ENCODE data around the gene PSMD13. TPM values are rescaled to one million over a fixed set of nuclear protein-coding genes. Genes with fewer than 3 reads are reported as not detected.

The PSMD13 gene
- polyA plus RNA-seq, 3 donors from 2014 or later: 257 to 353 (median 345) TPM

GRCh38 chr11:289398-289711 lies 52.6 kb downstream of the PSMD13 start:
- H3K4me3 Mint-ChIP-seq: peak overlapping the region; percentile 78 to 87 (median 85)
- no peaks in the 10 kb centered on the region for H3K9me3 Mint-ChIP-seq
- peaks cover 0 to 5% (median 0%) of the 10 kb centered on the region in 3 donors for H3K36me3 Mint-ChIP-seq
- peak overlapping the region; percentile 62 to 95 (median 88) for H3K27ac Mint-ChIP-seq
- DNase-seq: peak in 2 of 3 donors; percentile 65 to 71
- peaks cover 5 to 15% (median 5%) of the 10 kb centered on the region in 3 donors for H3K27me3 Mint-ChIP-seq (ENCODE audit: low read depth in 3 of 3)
- H3K4me1 Mint-ChIP-seq: peaks cover 32 to 33% of the 10 kb centered on the region in 2 donors

- Mint-ChIP-seq H3K4me1 (peaks cover 32 to 33% of the 10 kb centered on the region in 2 donors), H3K27ac (peak overlapping the region; percentile 62 to 95 (median 88)), H3K27me3 (ENCODE audit: low read depth in 3 of 3) (peaks cover 5 to 15% (median 5%) of the 10 kb centered on the region in 3 donors), H3K4me3 (peak overlapping the region; percentile 78 to 87 (median 85)), H3K36me3 (peaks cover 0 to 5% (median 0%) of the 10 kb centered on the region in 3 donors), H3K9me3 (no peaks in the 10 kb centered on the region)
- peak in 2 of 3 donors; percentile 66 to 72 for DNase-seq
Measured at GRCh38 chr11:289712-290620, 53.2 kb downstream of the PSMD13 start.

GRCh38 chr11:290621-291231 lies 54.0 kb downstream of the PSMD13 start:
- Mint-ChIP-seq H3K9me3 (no peaks in the 10 kb centered on the region), H3K27me3 (ENCODE audit: low read depth in 3 of 3) (peaks cover 2 to 16% (median 5%) of the 10 kb centered on the region in 3 donors), H3K4me3 (peak overlapping the region; percentile 1 to 87 (median 78)), H3K27ac (peak overlapping the region; percentile 31 to 85 (median 74)), H3K36me3 (peaks cover 0 to 5% (median 0%) of the 10 kb centered on the region in 3 donors), H3K4me1 (peaks cover 33 to 34% of the 10 kb centered on the region in 2 donors)
- DNase-seq: no peak

GRCh38 chr11:291281-292210 lies 54.8 kb downstream of the PSMD13 start:
- Mint-ChIP-seq H3K9me3 (no peaks in the 10 kb centered on the region), H3K4me3 (peak overlapping the region in 3 of 5 donors; percentile 5 to 41 (median 35)), H3K4me1 (peaks cover 33 to 37% of the 10 kb centered on the region in 2 donors), H3K36me3 (peaks cover 0 to 5% (median 0%) of the 10 kb centered on the region in 3 donors), H3K27me3 (ENCODE audit: low read depth in 3 of 3) (peaks cover 2 to 14% (median 5%) of the 10 kb centered on the region in 3 donors), H3K27ac (peak overlapping the region; percentile 14 to 83 (median 46))
- DNase-seq: no peak

GRCh38 chr11:292211-293121 lies 55.7 kb downstream of the PSMD13 start:
- H3K27me3 Mint-ChIP-seq (ENCODE audit: low read depth in 3 of 3): peaks cover 3 to 15% (median 4%) of the 10 kb centered on the region in 3 donors
- H3K36me3 Mint-ChIP-seq: peaks cover 0 to 5% (median 0%) of the 10 kb centered on the region in 3 donors
- H3K4me1 Mint-ChIP-seq: peaks cover 33 to 43% of the 10 kb centered on the region in 2 donors
- no peak overlapping the region for H3K4me3 Mint-ChIP-seq
- no peak overlapping the region for H3K27ac Mint-ChIP-seq
- H3K9me3 Mint-ChIP-seq: no peaks in the 10 kb centered on the region
- no peak for DNase-seq

GRCh38 chr11:293271-293851 lies 56.6 kb downstream of the PSMD13 start:
- peaks cover 4 to 13% (median 5%) of the 10 kb centered on the region in 3 donors for H3K27me3 Mint-ChIP-seq (ENCODE audit: low read depth in 3 of 3)
- peaks cover 35 to 46% of the 10 kb centered on the region in 2 donors for H3K4me1 Mint-ChIP-seq
- no peak overlapping the region for H3K4me3 Mint-ChIP-seq
- no peaks in the 10 kb centered on the region for H3K9me3 Mint-ChIP-seq
- peaks cover 0 to 5% (median 0%) of the 10 kb centered on the region in 3 donors for H3K36me3 Mint-ChIP-seq
- H3K27ac Mint-ChIP-seq: no peak overlapping the region
- no peak for DNase-seq

- peaks cover 40 to 50% of the 10 kb centered on the region in 2 donors for H3K4me1 Mint-ChIP-seq
- H3K36me3 Mint-ChIP-seq: peaks cover 0 to 5% (median 0%) of the 10 kb centered on the region in 3 donors
- no peak overlapping the region for H3K27ac Mint-ChIP-seq
- H3K27me3 Mint-ChIP-seq (ENCODE audit: low read depth in 3 of 3): peaks cover 4 to 13% (median 5%) of the 10 kb centered on the region in 3 donors
- no peak overlapping the region for H3K4me3 Mint-ChIP-seq
- H3K9me3 Mint-ChIP-seq: no peaks in the 10 kb centered on the region
- no peak for DNase-seq
Measured at GRCh38 chr11:293852-294661, 57.3 kb downstream of the PSMD13 start.

- H3K4me3 Mint-ChIP-seq: no peak overlapping the region
- no peak for DNase-seq
- H3K27ac Mint-ChIP-seq: no peak overlapping the region
- peaks cover 4 to 12% (median 5%) of the 10 kb centered on the region in 3 donors for H3K27me3 Mint-ChIP-seq (ENCODE audit: low read depth in 3 of 3)
- H3K9me3 Mint-ChIP-seq: no peaks in the 10 kb centered on the region
- peaks cover 38 to 45% of the 10 kb centered on the region in 2 donors for H3K4me1 Mint-ChIP-seq
- H3K36me3 Mint-ChIP-seq: peaks cover 0 to 5% (median 0%) of the 10 kb centered on the region in 3 donors
Measured at GRCh38 chr11:294780-295179, 58.0 kb downstream of the PSMD13 start.

GRCh38 chr11:295351-296170 lies 58.8 kb downstream of the PSMD13 start:
- Mint-ChIP-seq H3K27ac (peak overlapping the region in 2 of 6 donors; percentile 65 to 85), H3K4me3 (no peak overlapping the region), H3K9me3 (no peaks in the 10 kb centered on the region), H3K27me3 (ENCODE audit: low read depth in 3 of 3) (peaks cover 4 to 12% (median 7%) of the 10 kb centered on the region in 3 donors), H3K4me1 (peaks cover 34 to 39% of the 10 kb centered on the region in 2 donors), H3K36me3 (peaks cover 0 to 5% (median 0%) of the 10 kb centered on the region in 3 donors)
- no peak for DNase-seq

GRCh38 chr11:296171-297050 lies 59.6 kb downstream of the PSMD13 start:
- Mint-ChIP-seq H3K36me3 (no peaks in the 10 kb centered on the region), H3K9me3 (no peaks in the 10 kb centered on the region), H3K27me3 (ENCODE audit: low read depth in 3 of 3) (peaks cover 4 to 11% (median 10%) of the 10 kb centered on the region in 3 donors), H3K27ac (peak overlapping the region; percentile 22 to 93 (median 66)), H3K4me3 (no peak overlapping the region), H3K4me1 (peaks cover 28 to 32% of the 10 kb centered on the region in 2 donors)
- no peak for DNase-seq
